GM12892 (cell line): ENCODE measurements around the gene RPTOR.

Experiments
- POLR2A ChIP-seq: IDR thresholded peaks from 2 replicates; pipeline ENCODE4 v1.6.1; 2011; ENCODE audit warnings: low read depth, low read length, control low read depth
- POLR2AphosphoS5 ChIP-seq: IDR thresholded peaks from 2 replicates; pipeline ENCODE4 v1.6.1; 2011; ENCODE audit warnings: low read depth, low read length, control low read depth

DNA sequence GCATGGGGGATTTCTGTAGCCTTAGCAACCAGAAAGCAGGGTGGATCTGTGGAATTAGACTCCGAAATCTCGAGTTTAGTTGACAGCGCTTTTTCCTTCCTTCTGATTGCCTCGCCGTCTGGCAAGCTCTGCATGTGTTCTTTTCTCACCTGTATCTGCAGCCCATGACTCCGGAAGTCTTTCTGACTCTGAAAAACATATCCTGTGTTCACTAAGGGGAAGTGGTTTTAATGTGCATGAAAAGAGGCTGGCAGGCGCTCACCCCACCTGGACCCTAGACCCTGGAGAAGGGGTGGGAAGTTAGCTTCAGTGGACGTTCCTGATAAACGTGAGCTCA is 158.5 kb downstream of the RPTOR start:
- no peak for TF ChIP-seq POLR2AphosphoS5
- no peak for TF ChIP-seq POLR2A
